HUES48 (cell line): Measurements from ENCODE around the gene H6PD.

Experiments
- H3K27ac ChIP-seq: one replicate; pipeline ENCODE4 v1.7.0; 2013; ENCODE audit warnings: low read depth, low read length, inconsistent platforms
- H3K27me3 ChIP-seq: 2 replicates; pipeline ENCODE4 v1.6.1; 2013; ENCODE audit warnings: mild to moderate bottlenecking, low read length; ENCODE audit not compliant: control insufficient read depth, insufficient read depth
- H3K36me3 ChIP-seq: 2 replicates; pipeline ENCODE4 v1.6.1; 2013; ENCODE audit warnings: low read length; ENCODE audit not compliant: control insufficient read depth, insufficient read depth
- H3K4me1 ChIP-seq: 2 replicates; pipeline ENCODE4 v1.6.1; 2013; ENCODE audit warnings: mild to moderate bottlenecking, low read length; ENCODE audit not compliant: control insufficient read depth, insufficient read depth
- H3K4me3 ChIP-seq: 2 replicates; pipeline ENCODE4 v1.5.1; 2013; ENCODE audit warnings: mild to moderate bottlenecking, low read depth, low read length
- H3K9ac ChIP-seq: 2 replicates; pipeline ENCODE4 v1.6.1; 2013; ENCODE audit warnings: mild to moderate bottlenecking, low read depth, low read length, moderate library complexity
- H3K9me3 ChIP-seq: 2 replicates; pipeline ENCODE4 v1.6.1; 2013; ENCODE audit warnings: low read length; ENCODE audit not compliant: control insufficient read depth, insufficient read depth

Gene H6PD

GRCh38 chr1:9242338-9242969 is 7.9 kb downstream of the H6PD start:
- Histone ChIP-seq H3K36me3 (no peaks in the 10 kb centered on the region), H3K27ac (no peak overlapping the region), H3K4me1 (peaks cover 19% of the 10 kb centered on the region), H3K4me3 (no peak overlapping the region), H3K9me3 (no peaks in the 10 kb centered on the region), H3K27me3 (no peaks in the 10 kb centered on the region), H3K9ac (no peak overlapping the region)

- H3K9ac ChIP-seq = no peak overlapping the region
- peaks cover 19% of the 10 kb centered on the region for H3K4me1 ChIP-seq
- no peaks in the 10 kb centered on the region for H3K9me3 ChIP-seq
- no peaks in the 10 kb centered on the region for H3K27me3 ChIP-seq
- H3K27ac ChIP-seq = no peak overlapping the region
- H3K4me3 ChIP-seq = no peak overlapping the region
- H3K36me3 ChIP-seq = no peaks in the 10 kb centered on the region
Measured at GRCh38 chr1:9243066-9243739, 8.6 kb downstream of the H6PD start.

GRCh38 chr1:9244501-9245229 is 10.1 kb downstream of the H6PD start:
- no peak overlapping the region for H3K4me3 ChIP-seq
- H3K27ac ChIP-seq = no peak overlapping the region
- H3K9ac ChIP-seq = no peak overlapping the region
- H3K4me1 ChIP-seq = peaks cover 19% of the 10 kb centered on the region
- no peaks in the 10 kb centered on the region for H3K9me3 ChIP-seq
- no peaks in the 10 kb centered on the region for H3K36me3 ChIP-seq
- H3K27me3 ChIP-seq = no peaks in the 10 kb centered on the region

- no peak overlapping the region for H3K27ac ChIP-seq
- H3K27me3 ChIP-seq = no peaks in the 10 kb centered on the region
- H3K4me1 ChIP-seq = peaks cover 16% of the 10 kb centered on the region
Measured at GRCh38 chr1:9245230-9245619, 10.7 kb downstream of the H6PD start.

GRCh38 chr1:9245661-9246060 is 11.1 kb downstream of the H6PD start:
- no peak overlapping the region for H3K9ac ChIP-seq
- peaks cover 15% of the 10 kb centered on the region for H3K4me1 ChIP-seq
- H3K27ac ChIP-seq = no peak overlapping the region
- H3K9me3 ChIP-seq = no peaks in the 10 kb centered on the region
- H3K4me3 ChIP-seq = no peak overlapping the region
- H3K27me3 ChIP-seq = no peaks in the 10 kb centered on the region
- H3K36me3 ChIP-seq = no peaks in the 10 kb centered on the region

More at GRCh38 chr1:9245230-9245619, 10.7 kb downstream of the H6PD start:
- Histone ChIP-seq H3K9ac (no peak overlapping the region), H3K4me3 (no peak overlapping the region), H3K9me3 (no peaks in the 10 kb centered on the region), H3K36me3 (no peaks in the 10 kb centered on the region)

- H3K4me3 ChIP-seq = no peak overlapping the region
Measured at GRCh38 chr1:9246215-9246614, 11.6 kb downstream of the H6PD start.

GRCh38 chr1:9246841-9247785 is 12.5 kb downstream of the H6PD start:
- H3K4me3 ChIP-seq = no peak overlapping the region
- no peaks in the 10 kb centered on the region for H3K9me3 ChIP-seq
- H3K27ac ChIP-seq = no peak overlapping the region
- no peak overlapping the region for H3K9ac ChIP-seq
- H3K27me3 ChIP-seq = no peaks in the 10 kb centered on the region
- no peaks in the 10 kb centered on the region for H3K36me3 ChIP-seq
- peaks cover 25% of the 10 kb centered on the region for H3K4me1 ChIP-seq

More at GRCh38 chr1:9246215-9246614, 11.6 kb downstream of the H6PD start:
- Histone ChIP-seq H3K27me3 (no peaks in the 10 kb centered on the region), H3K36me3 (no peaks in the 10 kb centered on the region), H3K27ac (no peak overlapping the region), H3K9me3 (no peaks in the 10 kb centered on the region), H3K4me1 (peaks cover 16% of the 10 kb centered on the region), H3K9ac (no peak overlapping the region)

- Histone ChIP-seq H3K27ac (no peak overlapping the region), H3K36me3 (no peaks in the 10 kb centered on the region), H3K4me1 (peaks cover 33% of the 10 kb centered on the region), H3K9me3 (no peaks in the 10 kb centered on the region), H3K9ac (no peak overlapping the region), H3K27me3 (no peaks in the 10 kb centered on the region), H3K4me3 (no peak overlapping the region)
Measured at GRCh38 chr1:9247894-9248293, 13.3 kb downstream of the H6PD start.

GRCh38 chr1:9248341-9249262 is 14.0 kb downstream of the H6PD start:
- Histone ChIP-seq H3K27me3 (no peaks in the 10 kb centered on the region), H3K27ac (no peak overlapping the region), H3K36me3 (no peaks in the 10 kb centered on the region), H3K9me3 (no peaks in the 10 kb centered on the region), H3K4me3 (no peak overlapping the region), H3K9ac (no peak overlapping the region), H3K4me1 (peaks cover 40% of the 10 kb centered on the region)

GRCh38 chr1:9249263-9249533 is 14.6 kb downstream of the H6PD start:
- Histone ChIP-seq H3K27ac (peak overlapping the region; percentile 60), H3K27me3 (no peaks in the 10 kb centered on the region), H3K4me1 (peaks cover 44% of the 10 kb centered on the region), H3K4me3 (no peak overlapping the region), H3K36me3 (no peaks in the 10 kb centered on the region), H3K9me3 (no peaks in the 10 kb centered on the region), H3K9ac (no peak overlapping the region)
